NCI-H1417 (cell line): ENCODE measurements around the gene ANXA11.
A peak's percentile ranks its signal among the peaks of the same experiment; 100 is the strongest.
"Not testable (repeated sequence)": the region's sequence is repeated elsewhere in the genome, so short reads cannot be mapped to it uniquely, and the experiment has no call there.

Experiments
- DNase-seq, 3 experiments: peaks; one replicate each; lab custom pipeline; 2025; lab: John Stamatoyannopoulos, UW

The ANXA11 gene

GRCh38 chr10:80146918-80147317 is 58.4 kb downstream of the ANXA11 start:
- DNase-seq, result no peak

GRCh38 chr10:80145406-80146308 is 59.7 kb downstream of the ANXA11 start:
- not testable (repeated sequence) for DNase-seq

- peak; percentile 2 to 30 (median 24) for DNase-seq
Observed at GRCh38 chr10:80144696-80145131, 60.6 kb downstream of the ANXA11 start.

GRCh38 chr10:80144067-80144695 is 61.2 kb downstream of the ANXA11 start:
- peak; percentile 57 to 65 (median 64) for DNase-seq

GRCh38 chr10:80141696-80142460 is 63.5 kb downstream of the ANXA11 start:
- DNase-seq, result no peak

- DNase-seq, result no peak
Observed at GRCh38 chr10:80140251-80140650, 65.1 kb downstream of the ANXA11 start.

GRCh38 chr10:80139265-80139664 is 66.1 kb downstream of the ANXA11 start:
- DNase-seq, result no peak

GRCh38 chr10:80137920-80138319 is 67.4 kb downstream of the ANXA11 start:
- no peak for DNase-seq

GRCh38 chr10:80137031-80137862 is 68.1 kb downstream of the ANXA11 start:
- no peak for DNase-seq

- DNase-seq, result no peak
Observed at GRCh38 chr10:80136134-80136571, 69.2 kb downstream of the ANXA11 start.

GRCh38 chr10:80133687-80134086 is 71.7 kb downstream of the ANXA11 start:
- not testable (repeated sequence) for DNase-seq

- no peak for DNase-seq
Observed at GRCh38 chr10:80133206-80133605, 72.1 kb downstream of the ANXA11 start.

- DNase-seq, result peak in 2 of 3 experiments; percentile 9 to 24
Observed at GRCh38 chr10:80132299-80133139, 72.8 kb downstream of the ANXA11 start, which contains the start of gene PLAC9. Gene PLAC9, plus strand, starts transcription at chr10:80132730. Its CDS starts 33 bp downstream, at chr10:80132763.

GRCh38 chr10:80131499-80131901 is 73.8 kb downstream of the ANXA11 start:
- DNase-seq, result no peak

- DNase-seq, result no peak
Observed at GRCh38 chr10:80126876-80127275, 78.5 kb downstream of the ANXA11 start.

- DNase-seq, result no peak
Observed at GRCh38 chr10:80122746-80123145, 82.6 kb downstream of the ANXA11 start.

GRCh38 chr10:80122110-80122710 is 83.1 kb downstream of the ANXA11 start:
- DNase-seq, result no peak

GRCh38 chr10:80118669-80119068 is 86.7 kb downstream of the ANXA11 start:
- DNase-seq, result no peak

GRCh38 chr10:80110986-80111385 is 94.4 kb downstream of the ANXA11 start:
- DNase-seq, result no peak
